HepG2 (cell line): ENCODE measurements around the gene NMUR2. TPM values are rescaled to one million over a fixed set of nuclear protein-coding genes. Genes with fewer than 3 reads are reported as not detected.

Experiments
- ATAC-seq: fragments of 200-7000 bp; cut with Tn5 transposase; 3 replicates; pipeline ENCODE4 v1.9.1; 2020; ENCODE audit warnings: mild to moderate bottlenecking, moderate library complexity
- BruUV-seq: library from RNA; stranded (reverse); fragments of 400-500 nt; replicated peaks from 2 replicates; lab custom pipeline; 2021; lab: Mats Ljungman, UMichigan
- CTCF ChIA-PET: fragments of 300-600 bp; formaldehyde crosslinking; extraction: SDS; loops from one replicate; lab custom pipeline; 2021; ENCODE audit warnings: low total read pairs, inconsistent platforms, low intra/inter-chr PET ratio; lab: Yijun Ruan, JAX
- POLR2A ChIA-PET: fragments of 350-600 bp; sonication (Branson Sonifier 250); formaldehyde crosslinking; loops from one replicate; lab custom pipeline; 2020; ENCODE audit warnings: antibody characterized with exemption, inconsistent platforms; lab: Yijun Ruan, JAX
- DNase-seq: peaks from one replicate; pipeline ENCODE4 v3.0.0-alpha.2; 2015; ENCODE audit warnings: low spot score
- FAIRE-seq: peaks from 3 replicates; lab custom pipeline; 2011; peaks lifted over from hg19 to GRCh38; lab: Jason Lieb, UNC
- H2AFZ ChIP-seq: one replicate; pipeline ENCODE4 v1.6.1; 2011; ENCODE audit warnings: low read length, inconsistent platforms
- H3K27ac ChIP-seq: fragments of 300-600 bp; 3 replicates; pipeline ENCODE4 v1.8.0; 2011; ENCODE audit warnings: mixed run types, mild to moderate bottlenecking, mixed read lengths, low read length, inconsistent platforms; ENCODE audit not compliant: insufficient read depth; ENCODE audit errors: extremely low read length
- H3K27me3 ChIP-seq, 2 experiments: fragments of 200-600 bp in 1 of 2; 2 replicates in 1 of 2; 3 replicates in 1 of 2; pipeline versions ENCODE4 v1.6.0 to v1.8.0; 2011; ENCODE audit warnings: low read length in 2 of 2, mild to moderate bottlenecking in 2 of 2, moderate library complexity in 2 of 2, inconsistent platforms in 1 of 2; ENCODE audit not compliant: insufficient read depth in 2 of 2, control insufficient read depth in 1 of 2
- H3K36me3 ChIP-seq, 2 experiments: fragments of 200-600 bp in 1 of 2; replicated peaks in 1 of 2; 2 replicates in 1 of 2; 3 replicates in 1 of 2; pipeline versions ENCODE4 v1.5.1 to v1.8.0; 2011; ENCODE audit warnings: low read length in 2 of 2, inconsistent platforms in 1 of 2; ENCODE audit not compliant: insufficient read depth in 2 of 2, control insufficient read depth in 1 of 2
- H3K4me1 ChIP-seq: 2 replicates; pipeline ENCODE4 v1.5.1; 2012; ENCODE audit warnings: low read length, inconsistent platforms; ENCODE audit not compliant: insufficient read depth
- H3K4me2 ChIP-seq: 2 replicates; pipeline ENCODE4 v1.6.0; 2011; ENCODE audit warnings: low read depth, low read length, inconsistent platforms
- H3K4me3 ChIP-seq, 3 experiments: fragments of 200-600 bp in 1 of 3; sonication (generic), shearing (Covaris generic) in 1 of 3; replicated peaks in 1 of 3; 2 replicates each; pipeline ENCODE4 v1.5.1; 2011 to 2016; ENCODE audit warnings: low read length in 3 of 3, inconsistent platforms in 2 of 3, low read depth in 2 of 3, mild to moderate bottlenecking in 2 of 3, control low read depth in 1 of 3, mixed read lengths in 1 of 3; ENCODE audit not compliant: insufficient read depth in 1 of 3
- H3K79me2 ChIP-seq: one replicate; pipeline ENCODE4 v1.6.1; 2011; ENCODE audit warnings: low read length, inconsistent platforms; ENCODE audit not compliant: insufficient read depth
- H3K9ac ChIP-seq: 2 replicates; pipeline ENCODE4 v1.6.0; 2011; ENCODE audit warnings: mild to moderate bottlenecking, low read depth, low read length, inconsistent platforms; ENCODE audit not compliant: insufficient read depth
- H3K9me3 ChIP-seq: 2 replicates; pipeline ENCODE4 v1.5.1; 2012; ENCODE audit warnings: mild to moderate bottlenecking, low read length
- H4K20me1 ChIP-seq: 2 replicates; pipeline ENCODE4 v1.6.0; 2011; ENCODE audit warnings: inconsistent platforms, mild to moderate bottlenecking, low read length, moderate library complexity; ENCODE audit not compliant: insufficient read depth
- CEBPB ChIP-seq: IDR thresholded peaks from 2 replicates; pipeline ENCODE4 v1.6.1; 2011; ENCODE audit warnings: low read depth, low read length, improper control_type of control experiment, borderline replicate concordance
- HIVEP1 ChIP-seq: sonication (generic); formaldehyde crosslinking; IDR thresholded peaks from 2 replicates; pipeline ENCODE4 v1.4.0; 2020; ENCODE audit warnings: mild to moderate bottlenecking, missing genetic modification reagents
- HNRNPK ChIP-seq: fragments of 200-400 bp; formaldehyde crosslinking; IDR thresholded peaks from 2 replicates; pipeline ENCODE4 v1.6.1; 2018; ENCODE audit warnings: low read length, low read depth, moderate library complexity, mild to moderate bottlenecking; ENCODE audit not compliant: poor library complexity, severe bottlenecking
- MBD4 ChIP-seq: IDR thresholded peaks from 2 replicates; pipeline ENCODE4 v1.6.1; 2012; ENCODE audit warnings: low read length, inconsistent platforms, borderline replicate concordance
- MTA1 ChIP-seq: sonication (generic); formaldehyde crosslinking; IDR thresholded peaks from 2 replicates; pipeline ENCODE4 v1.4.0; 2020; ENCODE audit warnings: missing genetic modification reagents, mild to moderate bottlenecking, borderline replicate concordance
- MTERF4 ChIP-seq: sonication (generic); formaldehyde crosslinking; IDR thresholded peaks from 2 replicates; pipeline ENCODE4 v1.8.0; 2023; ENCODE audit warnings: mild to moderate bottlenecking, missing genetic modification reagents
- RFXAP ChIP-seq: sonication (generic); formaldehyde crosslinking; IDR thresholded peaks from 2 replicates; pipeline ENCODE4 v1.4.0; 2020; ENCODE audit warnings: missing genetic modification reagents, borderline replicate concordance
- ZNF878 ChIP-seq: sonication (generic); formaldehyde crosslinking; IDR thresholded peaks from 2 replicates; pipeline ENCODE4 v1.8.1; 2023; ENCODE audit warnings: mild to moderate bottlenecking, missing genetic modification reagents, moderate library complexity
- ZNF891 ChIP-seq: sonication (generic); formaldehyde crosslinking; IDR thresholded peaks from 2 replicates; pipeline ENCODE4 v1.5.0; 2020; ENCODE audit warnings: mild to moderate bottlenecking, missing genetic modification reagents
- in situ Hi-C: cut with HindIII; loops from 2 replicates; pipeline ENCODE4 v1.10.0; 2017; ENCODE audit warnings: low pct_unique_long_range_greater_than_20kb; ENCODE audit not compliant: extremely low pct_ligation_motif_present
- intact Hi-C: fragments of 100-400 bp; cut with micrococcal nuclease; formaldehyde crosslinking; loops from one replicate; pipeline ENCODE4 v1.10.0; 2022; ENCODE audit not compliant: unreplicated experiment
- polyA plus RNA-seq, 8 experiments: library from polyadenylated mRNA; depleted of rRNA in 3 of 8; stranded (reverse) in 7 of 8; unstranded in 1 of 8; fragments of >200 nt; fragmentation: Illumina TruSeq in 4 of 8; extraction: Trizol in 4 of 8; gene quantifications; 2 replicates each; pipeline versions ENCODE4 v1.2.1 to v1.2.3, GENCODE V29; 2011 to 2016; ENCODE audit warnings: low read depth in 4 of 8, missing spikeins in 1 of 8, mixed read lengths in 1 of 8; ENCODE audit not compliant: insufficient read depth in 1 of 8
- total RNA-seq, 5 experiments: library from RNA; depleted of rRNA; stranded (reverse); fragments of >200 nt; fragmentation: Illumina TruSeq; extraction: Trizol; gene quantifications; 2 replicates each; pipeline ENCODE4 v1.2.3, GENCODE V29; 2016; ENCODE audit warnings: low read depth in 1 of 5

Gene NMUR2
- total and polyA plus RNA-seq, 2 of the 13 experiments (the other 11 are each of a cell fraction or from before 2014, with no cell fraction given): not detected

- TF ChIP-seq RFXAP (CRISPR knock-in tag) (no peak), MBD4 (no peak), MTA1 (no peak), HNRNPK (no peak), ZNF878 (CRISPR knock-in tag) (no peak), MTERF4 (CRISPR knock-in tag) (no peak)
Observed at GRCh38 chr5:152397581-152397980, 7.5 kb downstream of the NMUR2 start (continued).

GRCh38 chr5:152393441-152393840, 11.6 kb downstream of the NMUR2 start:
- no peaks in the 10 kb centered on the region; a peak in 1 of 5 replicates for H3K27me3 ChIP-seq
- ATAC-seq (no peak), DNase-seq (no peak), FAIRE-seq (no peak)
- H3K79me2 ChIP-seq: no peaks in the 10 kb centered on the region
- no peaks in the 10 kb centered on the region for H3K4me1 ChIP-seq
- no peaks in the 10 kb centered on the region for H3K36me3 ChIP-seq
- TF ChIP-seq CEBPB (no peak), ZNF891 (CRISPR knock-in tag) (no peak), HIVEP1 (no peak)
- no peak overlapping the region for H3K4me2 ChIP-seq
- H3K9me3 ChIP-seq: no peaks in the 10 kb centered on the region
- H3K27ac ChIP-seq: no peak overlapping the region
- ChIA-PET CTCF (no interaction called here), POLR2A (no interaction called here)
- no TSS peak for BruUV-seq
- H2AFZ ChIP-seq: no peak overlapping the region
- in situ Hi-C loops (no loop called here), intact Hi-C loops (no loop called here)
- no peak overlapping the region for H3K4me3 ChIP-seq
- no peak overlapping the region for H3K9ac ChIP-seq
- no peaks in the 10 kb centered on the region for H4K20me1 ChIP-seq
